Activated T-helper 2 cell treated with anti-CD3 and anti-CD28 coated beads, Interferon-gamma antibody, Interleukin-2, Interleukin-4, amounts not matched to agents 10 μg/mL and 5 μg/mL and 100 μg/mL, durations not matched to agents 14 hours and 24 hours and 36 hours (primary cell): ENCODE data around the gene ADCY4. TPM values are rescaled to one million over a fixed set of nuclear protein-coding genes. Genes with fewer than 3 reads are reported as not detected.

Experiments used
- DNase-seq: peaks from one replicate; pipeline ENCODE4 v3.0.0; 2021; ENCODE audit warnings: low spot score
- H3K27ac Mint-ChIP-seq: one replicate; pipeline ENCODE4 v1.8.0; 2021; ENCODE audit warnings: mixed read lengths
- H3K27me3 Mint-ChIP-seq: one replicate; pipeline ENCODE4 v1.8.0; 2021; ENCODE audit warnings: low read depth, mixed read lengths
- H3K36me3 Mint-ChIP-seq: one replicate; pipeline ENCODE4 v1.8.0; 2021; ENCODE audit warnings: low read depth, mixed read lengths
- H3K4me1 Mint-ChIP-seq: one replicate; pipeline ENCODE4 v1.8.0; 2021; ENCODE audit warnings: low read depth, mixed read lengths
- H3K4me3 Mint-ChIP-seq: one replicate; pipeline ENCODE4 v1.8.0; 2021; ENCODE audit warnings: low read depth, mild to moderate bottlenecking, moderate library complexity, mixed read lengths
- H3K9me3 Mint-ChIP-seq: one replicate; pipeline ENCODE4 v1.8.0; 2021; ENCODE audit warnings: mixed read lengths
- intact Hi-C: fragments of 100-400 bp; cut with micrococcal nuclease; formaldehyde crosslinking; loops from one replicate; pipeline ENCODE4 v1.15.1; 2023
- total RNA-seq: library from RNA; stranded (reverse); gene quantifications from 2 replicates; pipeline ENCODE4 v1.2.3, GENCODE V29; 2022

The ADCY4 gene
- total RNA-seq, 1 donor from 2014 or later = 1.5 TPM

- peaks cover 11% of the 10 kb centered on the region for H3K27me3 Mint-ChIP-seq
- peaks cover 45% of the 10 kb centered on the region for H3K4me1 Mint-ChIP-seq
- H3K27ac Mint-ChIP-seq = no peak overlapping the region
- intact Hi-C loops = no loop called here
- H3K9me3 Mint-ChIP-seq = no peaks in the 10 kb centered on the region
- DNase-seq = no peak
- peaks cover 30% of the 10 kb centered on the region for H3K36me3 Mint-ChIP-seq
- no peak overlapping the region for H3K4me3 Mint-ChIP-seq
Observed at GRCh38 chr14:24316597-24316950, 18.3 kb downstream of the ADCY4 start.

- intact Hi-C loops = loop anchor here (2.0 kb wide), 1 partner anchor 17 kb away; no protein-coding TSS in a partner anchor
- no peaks in the 10 kb centered on the region for H3K9me3 Mint-ChIP-seq
- H3K4me3 Mint-ChIP-seq = no peak overlapping the region
- DNase-seq = no peak
- peaks cover 45% of the 10 kb centered on the region for H3K4me1 Mint-ChIP-seq
- no peak overlapping the region for H3K27ac Mint-ChIP-seq
- H3K27me3 Mint-ChIP-seq = peaks cover 11% of the 10 kb centered on the region
- H3K36me3 Mint-ChIP-seq = peaks cover 30% of the 10 kb centered on the region
Observed at GRCh38 chr14:24315807-24316596, 18.9 kb downstream of the ADCY4 start.

GRCh38 chr14:24315243-24315806 is 19.5 kb downstream of the ADCY4 start:
- intact Hi-C loops = loop anchor here (2.0 kb wide), 1 partner anchor 17 kb away; no protein-coding TSS in a partner anchor
- H3K27me3 Mint-ChIP-seq = peaks cover 10% of the 10 kb centered on the region
- H3K9me3 Mint-ChIP-seq = no peaks in the 10 kb centered on the region
- H3K4me1 Mint-ChIP-seq = peaks cover 46% of the 10 kb centered on the region
- DNase-seq = no peak
- no peak overlapping the region for H3K27ac Mint-ChIP-seq
- H3K4me3 Mint-ChIP-seq = no peak overlapping the region
- H3K36me3 Mint-ChIP-seq = peaks cover 30% of the 10 kb centered on the region

GRCh38 chr14:24314377-24315193 is 20.3 kb downstream of the ADCY4 start:
- H3K27ac Mint-ChIP-seq = peak overlapping the region; percentile 20
- peaks cover 3% of the 10 kb centered on the region for H3K27me3 Mint-ChIP-seq
- intact Hi-C loops = loop anchor here (2.0 kb wide), 1 partner anchor 18 kb away; no protein-coding TSS in a partner anchor
- no peak for DNase-seq
- peaks cover 34% of the 10 kb centered on the region for H3K36me3 Mint-ChIP-seq
- H3K4me3 Mint-ChIP-seq = no peak overlapping the region
- no peaks in the 10 kb centered on the region for H3K9me3 Mint-ChIP-seq
- peaks cover 50% of the 10 kb centered on the region for H3K4me1 Mint-ChIP-seq

- intact Hi-C loops = loop anchor here (2.0 kb wide), 1 partner anchor 19 kb away; no protein-coding TSS in a partner anchor
- no peak for DNase-seq
- Mint-ChIP-seq H3K36me3 (peaks cover 40% of the 10 kb centered on the region), H3K27ac (peak overlapping the region; percentile 56), H3K4me1 (peaks cover 55% of the 10 kb centered on the region), H3K4me3 (peak overlapping the region; percentile 57), H3K9me3 (no peaks in the 10 kb centered on the region), H3K27me3 (no peaks in the 10 kb centered on the region)
Observed at GRCh38 chr14:24313913-24314312, 21.0 kb downstream of the ADCY4 start.

- Mint-ChIP-seq H3K4me1 (peaks cover 60% of the 10 kb centered on the region), H3K27ac (peak overlapping the region; percentile 82), H3K27me3 (no peaks in the 10 kb centered on the region), H3K4me3 (peak overlapping the region; percentile 81), H3K9me3 (no peaks in the 10 kb centered on the region), H3K36me3 (peaks cover 47% of the 10 kb centered on the region)
- intact Hi-C loops = no loop called here
- peak; percentile 39 for DNase-seq
Observed at GRCh38 chr14:24312736-24313507, 21.9 kb downstream of the ADCY4 start.

- Mint-ChIP-seq H3K9me3 (no peaks in the 10 kb centered on the region), H3K36me3 (peaks cover 53% of the 10 kb centered on the region), H3K27ac (peak overlapping the region; percentile 82), H3K4me3 (peak overlapping the region; percentile 81), H3K27me3 (no peaks in the 10 kb centered on the region), H3K4me1 (peaks cover 57% of the 10 kb centered on the region)
- intact Hi-C loops = no loop called here
- DNase-seq = no peak
Observed at GRCh38 chr14:24311837-24312615, 22.8 kb downstream of the ADCY4 start.

- Mint-ChIP-seq H3K27me3 (no peaks in the 10 kb centered on the region), H3K36me3 (peaks cover 63% of the 10 kb centered on the region), H3K4me3 (peak within 1 kb of the TSS; percentile 81), H3K4me1 (peaks cover 56% of the 10 kb centered on the region), H3K27ac (peak within 1 kb of the TSS; percentile 82), H3K9me3 (no peaks in the 10 kb centered on the region)
- DNase-seq = peak; percentile 64
- intact Hi-C loops = no loop called here
Observed at GRCh38 chr14:24310646-24311604, 23.9 kb downstream of the ADCY4 start, which contains the start of gene LTB4R. Gene LTB4R (plus strand): TSS chr14:24311502. CDS start chr14:24315652, 4,150 bp downstream.

- H3K36me3 Mint-ChIP-seq = peaks cover 66% of the 10 kb centered on the region
- H3K4me1 Mint-ChIP-seq = peaks cover 52% of the 10 kb centered on the region
- intact Hi-C loops = no loop called here
- H3K27ac Mint-ChIP-seq = peak overlapping the region; percentile 61
- no peaks in the 10 kb centered on the region for H3K9me3 Mint-ChIP-seq
- peak overlapping the region; percentile 75 for H3K4me3 Mint-ChIP-seq
- no peak for DNase-seq
- no peaks in the 10 kb centered on the region for H3K27me3 Mint-ChIP-seq
Observed at GRCh38 chr14:24310265-24310645, 24.6 kb downstream of the ADCY4 start.

- Mint-ChIP-seq H3K27me3 (no peaks in the 10 kb centered on the region), H3K27ac (peak within 1 kb of the TSS; percentile 61), H3K36me3 (peaks cover 70% of the 10 kb centered on the region), H3K9me3 (no peaks in the 10 kb centered on the region), H3K4me1 (peaks cover 50% of the 10 kb centered on the region), H3K4me3 (peak within 1 kb of the TSS; percentile 75)
- DNase-seq = no peak
- intact Hi-C loops = no loop called here
Observed at GRCh38 chr14:24309538-24310264, 25.2 kb downstream of the ADCY4 start, which contains the start of gene LTB4R2. Gene LTB4R2 (plus strand): TSS chr14:24310140. CDS start chr14:24310665, 525 bp downstream.
